Measurements from ENCODE around the gene PTPRK. TPM values are rescaled to one million over a fixed set of nuclear protein-coding genes. Genes with fewer than 3 reads are reported as not detected.

PTPRK gene
- total and polyA plus RNA-seq, 4 donors = 8.2 to 224 (median 42.9) TPM

DNA sequence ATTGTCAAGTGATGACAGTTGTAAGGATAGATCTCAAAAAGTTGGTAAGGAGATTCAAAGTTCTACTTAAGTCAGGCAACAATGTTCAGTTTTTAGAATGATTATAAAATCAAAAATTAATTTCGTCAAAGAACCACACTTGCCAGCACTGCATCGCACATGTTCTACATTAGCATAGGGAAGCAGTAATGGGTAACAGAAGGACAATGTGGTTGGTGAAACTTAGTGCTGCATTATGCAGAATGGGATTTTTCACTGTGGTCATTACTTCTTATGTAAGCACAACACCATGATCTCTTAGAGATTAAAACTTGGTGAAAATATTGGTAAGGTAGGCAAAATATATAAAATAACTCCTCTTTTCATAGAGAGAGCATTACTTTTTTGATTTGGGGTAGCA lies 445.8 kb downstream of the PTPRK start:
- Histone ChIP-seq H3K9me3 (ENCODE audit: control insufficient read depth in 4 of 4, insufficient read depth in 3 of 4, low read length in 3 of 4) (no peaks in the 10 kb centered on the region), H3K9ac (ENCODE audit: insufficient read depth in 1 of 2, low read length in 2 of 2) (no peak overlapping the region), H3K4me1 (ENCODE audit: control insufficient read depth in 5 of 5, insufficient read depth in 5 of 5, low read length in 5 of 5) (no peaks in the 10 kb centered on the region), H3K27me3 (ENCODE audit: control insufficient read depth in 3 of 3, insufficient read depth in 3 of 3, low read length in 2 of 3) (no peaks in the 10 kb centered on the region), H3K27ac (ENCODE audit: low read depth in 1 of 2, low read length in 1 of 2) (no peak overlapping the region), H3K36me3 (ENCODE audit: control insufficient read depth in 4 of 4, insufficient read depth in 4 of 4, low read length in 4 of 4) (peaks cover 0 to 4% (median 2%) of the 10 kb centered on the region in 4 donors), H3K4me3 (no peak overlapping the region)
- no peak for ATAC-seq (ENCODE audit: insufficient read depth, low FRiP score)
- TF ChIP-seq, protein P1, sequence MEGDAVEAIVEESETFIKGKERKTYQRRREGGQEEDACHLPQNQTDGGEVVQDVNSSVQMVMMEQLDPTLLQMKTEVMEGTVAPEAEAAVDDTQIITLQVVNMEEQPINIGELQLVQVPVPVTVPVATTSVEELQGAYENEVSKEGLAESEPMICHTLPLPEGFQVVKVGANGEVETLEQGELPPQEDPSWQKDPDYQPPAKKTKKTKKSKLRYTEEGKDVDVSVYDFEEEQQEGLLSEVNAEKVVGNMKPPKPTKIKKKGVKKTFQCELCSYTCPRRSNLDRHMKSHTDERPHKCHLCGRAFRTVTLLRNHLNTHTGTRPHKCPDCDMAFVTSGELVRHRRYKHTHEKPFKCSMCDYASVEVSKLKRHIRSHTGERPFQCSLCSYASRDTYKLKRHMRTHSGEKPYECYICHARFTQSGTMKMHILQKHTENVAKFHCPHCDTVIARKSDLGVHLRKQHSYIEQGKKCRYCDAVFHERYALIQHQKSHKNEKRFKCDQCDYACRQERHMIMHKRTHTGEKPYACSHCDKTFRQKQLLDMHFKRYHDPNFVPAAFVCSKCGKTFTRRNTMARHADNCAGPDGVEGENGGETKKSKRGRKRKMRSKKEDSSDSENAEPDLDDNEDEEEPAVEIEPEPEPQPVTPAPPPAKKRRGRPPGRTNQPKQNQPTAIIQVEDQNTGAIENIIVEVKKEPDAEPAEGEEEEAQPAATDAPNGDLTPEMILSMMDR (IDR thresholded peaks at IDR 0.05; ENCODE audit: control extremely low read depth, extremely low read depth) = no peak
- no peak for DNase-seq
- 95 to 96% methylated on average over 2 of the region's 2 CpGs for WGBS, 2 donors

DNA sequence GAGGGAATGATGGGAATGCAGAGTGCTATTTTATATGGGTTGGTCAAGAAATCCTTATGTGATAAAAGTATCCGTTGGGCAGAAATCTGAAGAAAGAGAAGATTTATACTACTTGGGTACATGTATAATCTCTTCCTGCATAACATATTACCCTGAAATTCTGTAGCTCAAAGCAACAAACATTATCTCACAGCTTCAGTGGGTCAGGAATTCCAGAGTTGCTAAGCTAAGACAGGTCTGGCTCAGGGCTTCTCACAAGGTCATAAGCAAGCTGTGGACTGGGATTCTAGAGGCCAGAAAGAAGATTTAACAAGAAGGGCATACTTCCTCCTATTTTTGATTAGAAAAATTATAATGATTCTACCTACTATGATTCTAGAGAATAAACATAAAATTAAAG lies 447.0 kb downstream of the PTPRK start:
- Histone ChIP-seq H3K27me3 (ENCODE audit: control insufficient read depth in 3 of 3, insufficient read depth in 3 of 3, low read length in 2 of 3) (no peaks in the 10 kb centered on the region), H3K4me1 (ENCODE audit: control insufficient read depth in 5 of 5, insufficient read depth in 5 of 5, low read length in 5 of 5) (no peaks in the 10 kb centered on the region), H3K4me3 (no peak overlapping the region), H3K9me3 (ENCODE audit: control insufficient read depth in 4 of 4, insufficient read depth in 3 of 4, low read length in 3 of 4) (no peaks in the 10 kb centered on the region), H3K27ac (ENCODE audit: low read depth in 1 of 2, low read length in 1 of 2) (no peak overlapping the region), H3K36me3 (ENCODE audit: control insufficient read depth in 4 of 4, insufficient read depth in 4 of 4, low read length in 4 of 4) (peaks cover 0 to 3% (median under 1%) of the 10 kb centered on the region in 4 donors), H3K9ac (ENCODE audit: insufficient read depth in 1 of 2, low read length in 2 of 2) (no peak overlapping the region)
- ATAC-seq (ENCODE audit: insufficient read depth, low FRiP score) = no peak
- DNase-seq = no peak
- TF ChIP-seq, protein P1 (IDR thresholded peaks at IDR 0.05; ENCODE audit: control extremely low read depth, extremely low read depth) = no peak
- WGBS, 2 donors = 85 to 91% methylated on average over 1 of the region's 1 CpG

DNA sequence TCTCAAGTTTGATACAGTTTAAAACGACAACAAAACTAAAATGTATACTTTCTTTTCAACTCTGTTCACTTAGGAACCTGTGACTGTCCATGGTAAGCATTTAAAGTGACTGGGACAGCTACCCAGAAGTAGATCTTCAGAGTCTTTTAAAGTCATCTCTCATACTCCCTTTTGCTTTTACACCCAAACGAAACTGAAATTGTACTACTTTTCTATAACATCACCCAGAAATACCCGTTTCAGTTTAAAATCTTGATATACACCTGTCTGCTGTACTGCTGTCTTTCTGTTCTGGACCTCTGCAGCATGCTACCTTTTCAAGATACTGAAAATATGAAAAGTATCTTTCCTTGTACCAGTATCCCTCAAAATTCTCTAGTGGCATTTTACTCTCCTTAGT lies 449.2 kb downstream of the PTPRK start:
- WGBS, 2 donors = 84 to 88% methylated on average over 3 of the region's 3 CpGs
- no peaks in the 10 kb centered on the region for H3K9me3 ChIP-seq (ENCODE audit: control insufficient read depth in 4 of 4, insufficient read depth in 3 of 4, low read length in 3 of 4)
- TF ChIP-seq, protein P1 (IDR thresholded peaks at IDR 0.05; ENCODE audit: control extremely low read depth, extremely low read depth) = no peak
- no peaks in the 10 kb centered on the region for H3K27me3 ChIP-seq (ENCODE audit: control insufficient read depth in 3 of 3, insufficient read depth in 3 of 3, low read length in 2 of 3)
- H3K27ac ChIP-seq (ENCODE audit: low read depth in 1 of 2, low read length in 1 of 2) = no peak overlapping the region
- H3K4me1 ChIP-seq (ENCODE audit: control insufficient read depth in 5 of 5, insufficient read depth in 5 of 5, low read length in 5 of 5) = peaks cover 0 to 7% (median 0%) of the 10 kb centered on the region in 5 donors
- H3K36me3 ChIP-seq (ENCODE audit: control insufficient read depth in 4 of 4, insufficient read depth in 4 of 4, low read length in 4 of 4) = peaks cover 0 to 3% (median 2%) of the 10 kb centered on the region in 4 donors
- DNase-seq (no peak), ATAC-seq (ENCODE audit: insufficient read depth, low FRiP score) (no peak)
- H3K9ac ChIP-seq (ENCODE audit: insufficient read depth in 1 of 2, low read length in 2 of 2) = no peak overlapping the region
- no peak overlapping the region for H3K4me3 ChIP-seq

DNA sequence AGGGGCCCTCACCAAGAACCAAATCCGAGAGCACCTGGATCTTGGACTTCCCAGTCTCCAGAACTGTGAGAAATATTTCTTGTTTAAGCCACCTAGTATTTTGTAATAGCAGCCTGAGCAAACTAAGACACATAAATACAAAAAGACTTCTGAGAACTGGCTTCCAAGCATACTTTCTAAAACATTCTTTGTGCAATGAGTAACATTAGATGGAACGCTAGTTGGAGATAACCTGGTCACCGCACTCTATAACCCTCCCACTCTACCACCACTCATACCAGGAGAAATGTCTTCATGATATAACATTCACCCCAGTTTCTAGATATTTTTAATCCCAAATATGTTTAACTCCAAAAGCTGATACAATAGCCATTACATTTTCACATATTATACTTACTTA lies 450.0 kb downstream of the PTPRK start:
- DNase-seq (no peak), ATAC-seq (ENCODE audit: insufficient read depth, low FRiP score) (no peak)
- 61 to 62% methylated on average over 3 of the region's 3 CpGs for WGBS, 2 donors
- TF ChIP-seq, protein P1 (IDR thresholded peaks at IDR 0.05; ENCODE audit: control extremely low read depth, extremely low read depth) = no peak
- Histone ChIP-seq H3K27ac (ENCODE audit: low read depth in 1 of 2, low read length in 1 of 2) (no peak overlapping the region), H3K36me3 (ENCODE audit: control insufficient read depth in 4 of 4, insufficient read depth in 4 of 4, low read length in 4 of 4) (peaks cover 0 to 3% (median under 1%) of the 10 kb centered on the region in 4 donors), H3K4me1 (ENCODE audit: control insufficient read depth in 5 of 5, insufficient read depth in 5 of 5, low read length in 5 of 5) (peaks cover 0 to 7% (median 0%) of the 10 kb centered on the region in 5 donors), H3K27me3 (ENCODE audit: control insufficient read depth in 3 of 3, insufficient read depth in 3 of 3, low read length in 2 of 3) (no peaks in the 10 kb centered on the region), H3K9me3 (ENCODE audit: control insufficient read depth in 4 of 4, insufficient read depth in 3 of 4, low read length in 3 of 4) (no peaks in the 10 kb centered on the region), H3K9ac (ENCODE audit: insufficient read depth in 1 of 2, low read length in 2 of 2) (no peak overlapping the region), H3K4me3 (no peak overlapping the region)

Measured in lung (tissue), 12 donors.